ENCODE measurements around the gene SNX7.

SNX7 gene

DNA sequence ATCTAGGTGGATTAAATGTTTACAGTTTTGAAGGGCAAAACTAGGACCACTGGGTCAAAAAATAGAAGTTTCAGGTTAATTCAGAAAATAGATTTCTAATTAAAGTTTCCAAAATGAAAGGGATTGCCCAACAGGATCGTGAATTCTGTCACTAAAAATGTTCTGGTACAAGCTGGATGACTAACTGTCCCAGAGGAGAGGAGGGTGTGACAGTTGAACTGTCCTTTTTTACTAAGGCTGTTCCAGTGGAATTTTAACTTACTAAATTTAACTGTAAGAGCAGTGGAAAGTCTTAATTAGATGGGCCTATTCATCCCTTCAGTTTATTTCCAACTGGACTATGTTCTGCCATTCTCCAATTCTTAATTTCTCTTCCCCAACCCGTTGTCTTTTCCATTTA is 7.2 kb downstream of the SNX7 start:
- 0 out of 20 replicates have a peak, but pooled peaks cover 0 to 3% (median 0%) of the 10 kb centered on the region in 10 experiments for H3K4me1 ChIP-seq
- peak overlapping the region in 3 of 11 experiments; percentile 10 to 28 (median 12); a peak in 3 of 22 replicates for H3K4me2 ChIP-seq
- no peaks in the 10 kb centered on the region for H3K27me3 ChIP-seq
- no peak overlapping the region for H3K27ac ChIP-seq
- H3K36me3 ChIP-seq = no peaks in the 10 kb centered on the region
- H3K4me3 ChIP-seq = no peak overlapping the region
- no peak for TF ChIP-seq Cebpa-rat (IDR thresholded peaks at IDR 0.05)
- H3K9ac ChIP-seq = no peak overlapping the region
- no peaks in the 10 kb centered on the region for H4K20me1 ChIP-seq
- H3K9me3 ChIP-seq (replicated peaks in 1 of 11) = no peaks in the 10 kb centered on the region

GRCh38 chr1:98669355-98670296 is 8.1 kb downstream of the SNX7 start:
- Histone ChIP-seq H3K9me3 (replicated peaks in 1 of 11) (no peaks in the 10 kb centered on the region), H3K27ac (no peak overlapping the region), H3K4me3 (no peak overlapping the region), H3K9ac (no peak overlapping the region), H3K36me3 (no peaks in the 10 kb centered on the region), H3K4me1 (0 out of 20 replicates have a peak, but pooled peaks cover 0 to 3% (median 0%) of the 10 kb centered on the region in 10 experiments), H3K27me3 (no peaks in the 10 kb centered on the region), H4K20me1 (no peaks in the 10 kb centered on the region), H3K4me2 (no peak overlapping the region; a peak in 1 of 22 replicates)
- no peak for TF ChIP-seq Cebpa-rat (IDR thresholded peaks at IDR 0.05)

DNA sequence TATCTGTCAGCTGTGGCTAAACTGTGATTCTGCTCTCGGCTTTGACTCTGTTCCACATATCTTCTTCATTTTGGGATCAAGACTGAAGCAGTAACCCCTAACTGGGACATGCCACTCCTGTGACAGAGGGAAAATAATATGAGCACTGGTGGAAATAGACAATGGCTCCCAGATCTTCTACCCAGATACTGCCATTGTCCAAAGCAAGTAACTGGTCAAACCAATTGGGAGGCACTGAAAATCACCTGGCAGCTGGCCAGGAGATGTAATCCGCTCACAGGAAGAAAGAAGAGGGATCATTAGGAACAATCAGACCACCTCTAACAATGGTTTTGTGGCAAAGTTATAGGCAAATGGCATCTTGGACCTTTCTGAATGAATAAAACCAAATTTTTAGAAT is 10.7 kb downstream of the SNX7 start:
- Histone ChIP-seq H3K9me3 (replicated peaks in 1 of 11) (no peaks in the 10 kb centered on the region), H3K27me3 (no peaks in the 10 kb centered on the region), H3K27ac (no peak overlapping the region), H3K9ac (no peak overlapping the region), H3K36me3 (no peaks in the 10 kb centered on the region), H3K4me3 (no peak overlapping the region), H4K20me1 (no peaks in the 10 kb centered on the region), H3K4me2 (no peak overlapping the region), H3K4me1 (0 out of 20 replicates have a peak, but pooled peaks cover 0 to 3% (median 0%) of the 10 kb centered on the region in 10 experiments)
- no peak for TF ChIP-seq Cebpa-rat (IDR thresholded peaks at IDR 0.05)

GRCh38 chr1:98674075-98674781 is 12.7 kb downstream of the SNX7 start:
- Histone ChIP-seq H3K4me3 (no peak overlapping the region), H3K27ac (no peak overlapping the region), H3K36me3 (no peaks in the 10 kb centered on the region), H3K27me3 (no peaks in the 10 kb centered on the region), H3K9ac (no peak overlapping the region), H4K20me1 (no peaks in the 10 kb centered on the region), H3K4me2 (no peak overlapping the region), H3K4me1 (no peaks in the 10 kb centered on the region), H3K9me3 (replicated peaks in 1 of 11) (no peaks in the 10 kb centered on the region)
- TF ChIP-seq Cebpa-rat (IDR thresholded peaks at IDR 0.05) = no peak

GRCh38 chr1:98675282-98675681 is 13.8 kb downstream of the SNX7 start:
- no peak overlapping the region for H3K27ac ChIP-seq
- H3K9ac ChIP-seq = no peak overlapping the region
- no peaks in the 10 kb centered on the region for H3K27me3 ChIP-seq
- TF ChIP-seq Cebpa-rat (IDR thresholded peaks at IDR 0.05) = no peak
- H4K20me1 ChIP-seq = no peaks in the 10 kb centered on the region
- H3K4me1 ChIP-seq = no peaks in the 10 kb centered on the region
- H3K4me3 ChIP-seq = no peak overlapping the region
- no peak overlapping the region for H3K4me2 ChIP-seq
- peaks cover 0 to 2% (median 0%) of the 10 kb centered on the region in 11 experiments; a peak in 2 of 22 replicates for H3K9me3 ChIP-seq (replicated peaks in 1 of 11)
- H3K36me3 ChIP-seq = no peaks in the 10 kb centered on the region

- no peak overlapping the region for H3K4me2 ChIP-seq
- no peaks in the 10 kb centered on the region for H3K36me3 ChIP-seq
- no peaks in the 10 kb centered on the region for H4K20me1 ChIP-seq
- no peak overlapping the region for H3K9ac ChIP-seq
- peaks cover 0 to 11% (median 0%) of the 10 kb centered on the region in 11 experiments; a peak in 7 of 22 replicates for H3K9me3 ChIP-seq (replicated peaks in 1 of 11)
- H3K4me1 ChIP-seq = no peaks in the 10 kb centered on the region
- no peaks in the 10 kb centered on the region for H3K27me3 ChIP-seq
- H3K27ac ChIP-seq = no peak overlapping the region
- H3K4me3 ChIP-seq = no peak overlapping the region
- TF ChIP-seq Cebpa-rat (IDR thresholded peaks at IDR 0.05) = no peak
Measured at GRCh38 chr1:98677288-98677687, 15.8 kb downstream of the SNX7 start.

- no peak overlapping the region for H3K4me2 ChIP-seq
- no peaks in the 10 kb centered on the region for H4K20me1 ChIP-seq
- no peak for TF ChIP-seq Cebpa-rat (IDR thresholded peaks at IDR 0.05)
- H3K4me1 ChIP-seq = no peaks in the 10 kb centered on the region
- H3K36me3 ChIP-seq = no peaks in the 10 kb centered on the region
- H3K9ac ChIP-seq = no peak overlapping the region
- peaks cover 0 to 11% (median 0%) of the 10 kb centered on the region in 11 experiments; a peak in 7 of 22 replicates for H3K9me3 ChIP-seq (replicated peaks in 1 of 11)
- no peaks in the 10 kb centered on the region for H3K27me3 ChIP-seq
- H3K27ac ChIP-seq = no peak overlapping the region
- no peak overlapping the region for H3K4me3 ChIP-seq
Measured at GRCh38 chr1:98681812-98682211, 20.3 kb downstream of the SNX7 start.

DNA sequence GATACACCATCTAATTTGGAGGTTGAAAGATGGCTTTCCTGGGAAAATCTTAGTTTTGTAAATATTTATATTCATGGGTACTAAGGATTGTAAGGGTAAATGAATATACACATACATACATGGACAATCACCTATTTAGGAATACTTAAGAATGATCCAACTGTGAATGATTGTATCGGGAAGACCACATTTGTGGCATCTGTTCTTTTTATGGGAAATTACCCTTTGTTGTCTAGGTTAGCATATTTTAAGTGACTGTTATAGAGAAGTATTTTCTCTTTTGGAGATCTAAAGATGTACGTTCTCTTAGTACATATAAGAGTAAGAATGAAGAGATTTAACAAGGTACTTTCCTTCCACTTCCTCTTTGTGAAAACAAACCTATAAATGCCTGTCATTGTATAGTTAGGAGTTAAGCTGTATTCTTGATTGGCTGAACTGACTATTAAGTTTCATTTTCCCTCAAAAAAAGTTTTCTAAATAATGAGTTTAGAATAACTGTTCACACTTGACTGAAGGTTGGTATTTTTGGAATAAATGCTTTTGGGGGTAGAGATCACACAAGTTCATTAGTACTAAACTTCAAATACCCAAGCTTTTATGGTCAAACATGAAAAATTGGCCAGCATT is 26.7 kb downstream of the SNX7 start:
- H4K20me1 ChIP-seq = no peaks in the 10 kb centered on the region
- no peak overlapping the region for H3K4me3 ChIP-seq
- H3K9ac ChIP-seq = no peak overlapping the region
- no peaks in the 10 kb centered on the region for H3K36me3 ChIP-seq
- no peaks in the 10 kb centered on the region for H3K4me1 ChIP-seq
- no peaks in the 10 kb centered on the region for H3K27me3 ChIP-seq
- TF ChIP-seq Cebpa-rat (IDR thresholded peaks at IDR 0.05) = no peak
- H3K9me3 ChIP-seq (replicated peaks in 1 of 11) = no peaks in the 10 kb centered on the region
- H3K4me2 ChIP-seq = no peak overlapping the region
- H3K27ac ChIP-seq = no peak overlapping the region

GRCh38 chr1:98690576-98690975 is 29.1 kb downstream of the SNX7 start:
- H3K9ac ChIP-seq = no peak overlapping the region
- H3K36me3 ChIP-seq = no peaks in the 10 kb centered on the region
- H3K9me3 ChIP-seq (replicated peaks in 1 of 11) = no peaks in the 10 kb centered on the region
- no peak overlapping the region for H3K4me2 ChIP-seq
- no peak overlapping the region for H3K27ac ChIP-seq
- H3K4me3 ChIP-seq = no peak overlapping the region
- no peak for TF ChIP-seq Cebpa-rat (IDR thresholded peaks at IDR 0.05)
- H4K20me1 ChIP-seq = no peaks in the 10 kb centered on the region
- no peaks in the 10 kb centered on the region for H3K4me1 ChIP-seq
- no peaks in the 10 kb centered on the region for H3K27me3 ChIP-seq

Measured in BLaER1 treated with 17β-estradiol and CSF1 and Interleukin-3, amounts not matched to agents 10 nM and 100 nM (cell line).